ENCODE measurements around the gene SPDYA. TPM values are rescaled to one million over a fixed set of nuclear protein-coding genes. Genes with fewer than 3 reads are reported as not detected.

Gene SPDYA
- total RNA-seq, 2 experiments from 2014 or later: 12.7 to 12.8 TPM

- Mint-ChIP-seq H3K4me1 (ENCODE audit: low read depth) (peaks cover 4% of the 10 kb centered on the region), H3K27ac (peak overlapping the region; percentile 57), H3K27me3 (no peaks in the 10 kb centered on the region), H3K4me3 (no peak overlapping the region), H3K9me3 (peaks cover 2% of the 10 kb centered on the region), H3K36me3 (ENCODE audit: low read depth) (peaks cover 72% of the 10 kb centered on the region)
- no peak for TF ChIP-seq CTCF (IDR thresholded peaks at IDR 0.05)
- no peaks in the 10 kb centered on the region for H3K4me1 ChIP-seq (ENCODE audit: insufficient read depth, low read length)
- no peaks in the 10 kb centered on the region for H3K9me3 ChIP-seq (ENCODE audit: control insufficient read depth in 1 of 2, insufficient read depth in 1 of 2, low read length in 2 of 2)
- no peak overlapping the region for H3K27ac ChIP-seq (ENCODE audit: low read depth in 1 of 2, low read length in 2 of 2)
- ATAC-seq (ENCODE audit: poor library complexity) (no peak), DNase-seq (no peak)
- H3K4me3 ChIP-seq (ENCODE audit: low read length): no peak overlapping the region
- POLR2A ChIA-PET: interaction anchor here (0.5 to 1.3 kb wide), 2 partner anchors 67 to 164 kb away, joined by 3 read pairs; partner anchors contain the start of gene TRMT61B
- no peaks in the 10 kb centered on the region for H3K27me3 ChIP-seq (ENCODE audit: control insufficient read depth in 1 of 2, insufficient read depth in 2 of 2, low read length in 2 of 2)
- peaks cover 42% of the 10 kb centered on the region for H3K36me3 ChIP-seq (ENCODE audit: insufficient read depth, low read length)
- CTCF ChIA-PET: interaction anchor here (1.3 kb wide), 1 partner anchor 209 kb away, joined by 4 read pairs; no protein-coding TSS in a partner anchor
- intact Hi-C loops (cut with DNase I, micrococcal nuclease): no loop called here
Measured at GRCh38 chr2:28802975-28803429, 7.6 kb upstream of the SPDYA start.

- intact Hi-C loops (cut with DNase I, micrococcal nuclease): loop anchor here in 1 of 2 experiments (5.0 to 10.0 kb wide), 4 partner anchors 82 to 1148 kb away; partner anchors contain the start of genes SLC4A1AP, SUPT7L and WDR43
- Histone ChIP-seq H3K4me3 (ENCODE audit: low read length) (peak overlapping the region; percentile 66), H3K27me3 (ENCODE audit: control insufficient read depth in 1 of 2, insufficient read depth in 2 of 2, low read length in 2 of 2) (no peaks in the 10 kb centered on the region), H3K27ac (ENCODE audit: low read depth in 1 of 2, low read length in 2 of 2) (no peak overlapping the region), H3K9me3 (ENCODE audit: control insufficient read depth in 1 of 2, insufficient read depth in 1 of 2, low read length in 2 of 2) (no peaks in the 10 kb centered on the region), H3K4me1 (ENCODE audit: insufficient read depth, low read length) (peaks cover 16% of the 10 kb centered on the region), H3K36me3 (ENCODE audit: insufficient read depth, low read length) (no peaks in the 10 kb centered on the region)
- H3K9me3 Mint-ChIP-seq: peaks cover 2% of the 10 kb centered on the region
- peak overlapping the region; percentile 74 for H3K27ac Mint-ChIP-seq
- ChIA-PET CTCF (interaction anchor here (2.3 kb wide), 1 partner anchor 243 kb away, joined by 7 read pairs; no protein-coding TSS in a partner anchor), POLR2A (interaction anchor here (1.2 to 1.7 kb wide), 2 partner anchors 58 to 60 kb away, joined by 5 to 7 read pairs; partner anchors contain the start of genes PPP1CB and TRMT61B)
- peak overlapping the region; percentile 93 for H3K4me3 Mint-ChIP-seq
- peaks cover 22% of the 10 kb centered on the region for H3K4me1 Mint-ChIP-seq (ENCODE audit: low read depth)
- TF ChIP-seq CTCF (IDR thresholded peaks at IDR 0.05): no peak
- DNase-seq: peak in 1 of 14 experiments; percentile 46
- H3K36me3 Mint-ChIP-seq (ENCODE audit: low read depth): peaks cover 11% of the 10 kb centered on the region
- ATAC-seq (ENCODE audit: poor library complexity): no peak
- H3K27me3 Mint-ChIP-seq: no peaks in the 10 kb centered on the region
Measured at GRCh38 chr2:28809927-28810326, 707 bp upstream of the SPDYA start.

- Histone ChIP-seq H3K4me3 (ENCODE audit: low read length) (no peak overlapping the region), H3K36me3 (ENCODE audit: insufficient read depth, low read length) (no peaks in the 10 kb centered on the region), H3K27me3 (ENCODE audit: control insufficient read depth in 1 of 2, insufficient read depth in 2 of 2, low read length in 2 of 2) (no peaks in the 10 kb centered on the region), H3K4me1 (ENCODE audit: insufficient read depth, low read length) (no peaks in the 10 kb centered on the region), H3K9me3 (ENCODE audit: control insufficient read depth in 1 of 2, insufficient read depth in 1 of 2, low read length in 2 of 2) (no peaks in the 10 kb centered on the region), H3K27ac (ENCODE audit: low read depth in 1 of 2, low read length in 2 of 2) (no peak overlapping the region)
- Mint-ChIP-seq H3K27me3 (no peaks in the 10 kb centered on the region), H3K4me1 (ENCODE audit: low read depth) (no peaks in the 10 kb centered on the region), H3K36me3 (ENCODE audit: low read depth) (no peaks in the 10 kb centered on the region), H3K27ac (no peak overlapping the region), H3K4me3 (no peak overlapping the region), H3K9me3 (no peaks in the 10 kb centered on the region)
- ChIA-PET POLR2A (no interaction called here), CTCF (interaction anchor here (0.7 kb wide), 1 partner anchor 15 kb away, joined by 3 read pairs; no protein-coding TSS in a partner anchor)
- no peak for TF ChIP-seq CTCF (IDR thresholded peaks at IDR 0.05)
- no peak for ATAC-seq (ENCODE audit: poor library complexity)
- no peak for DNase-seq
- intact Hi-C loops (cut with DNase I, micrococcal nuclease): loop anchor here in 1 of 2 experiments (10.0 kb wide), 1 partner anchor 197 kb away; no protein-coding TSS in a partner anchor
Measured at GRCh38 chr2:28818053-28818452, 7.4 kb downstream of the SPDYA start.
